HG03571 (cell line): Measurements from ENCODE around the gene EN1.

Experiments
- ATAC-seq: cut with Tn5 transposase; IDR thresholded peaks from one replicate; pipeline ENCODE4 v1.9.1; 2021; ENCODE audit not compliant: unreplicated experiment

Gene EN1

GRCh38 chr2:118844261-118845004 is 3.0 kb downstream of the EN1 start:
- ATAC-seq = no peak

- no peak for ATAC-seq
Measured at GRCh38 chr2:118843483-118844132, 3.8 kb downstream of the EN1 start.

GRCh38 chr2:118842661-118843482 is 4.6 kb downstream of the EN1 start:
- ATAC-seq = no peak

- no peak for ATAC-seq
Measured at GRCh38 chr2:118841828-118842461, 5.5 kb downstream of the EN1 start.

- no peak for ATAC-seq
Measured at GRCh38 chr2:118841450-118841827, 6.0 kb downstream of the EN1 start.

DNA sequence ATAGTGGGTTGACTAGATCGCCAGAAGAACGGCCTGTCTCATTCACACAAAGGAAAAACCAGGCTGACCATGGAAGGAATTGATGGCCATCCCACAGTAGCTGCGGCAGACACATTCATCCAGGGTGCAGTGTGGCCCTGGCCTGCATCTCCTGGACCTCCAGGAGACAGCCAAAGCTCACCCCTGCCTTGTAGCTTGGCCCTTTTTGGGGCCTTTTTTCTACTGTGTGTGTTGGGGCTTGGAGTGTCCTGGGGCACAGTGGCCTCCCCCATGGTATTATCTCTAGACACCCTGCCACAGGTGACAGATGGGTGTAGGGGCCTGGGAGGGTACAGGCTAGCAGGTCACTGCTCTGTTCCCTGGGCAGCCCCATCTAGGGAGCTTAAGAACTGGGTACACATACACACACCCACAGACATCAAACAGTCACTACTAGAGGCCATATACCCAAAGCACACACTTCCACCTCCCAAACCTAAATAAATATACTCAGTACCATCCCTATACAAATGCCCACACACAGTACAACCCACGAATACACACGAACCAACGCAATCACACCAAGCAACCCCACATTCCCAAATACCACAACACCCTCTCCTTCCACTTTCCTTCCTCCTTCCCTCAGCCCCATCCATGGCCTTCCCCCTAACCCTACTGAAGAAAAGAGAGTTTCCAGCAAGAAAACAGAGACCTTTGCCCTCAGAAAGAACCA is 8.6 kb downstream of the EN1 start:
- ATAC-seq = no peak

GRCh38 chr2:118837621-118838020 is 9.8 kb downstream of the EN1 start:
- ATAC-seq = no peak

- no peak for ATAC-seq
Measured at GRCh38 chr2:118837067-118837466, 10.4 kb downstream of the EN1 start.

- ATAC-seq = no peak
Measured at GRCh38 chr2:118836411-118836930, 11.0 kb downstream of the EN1 start.

DNA sequence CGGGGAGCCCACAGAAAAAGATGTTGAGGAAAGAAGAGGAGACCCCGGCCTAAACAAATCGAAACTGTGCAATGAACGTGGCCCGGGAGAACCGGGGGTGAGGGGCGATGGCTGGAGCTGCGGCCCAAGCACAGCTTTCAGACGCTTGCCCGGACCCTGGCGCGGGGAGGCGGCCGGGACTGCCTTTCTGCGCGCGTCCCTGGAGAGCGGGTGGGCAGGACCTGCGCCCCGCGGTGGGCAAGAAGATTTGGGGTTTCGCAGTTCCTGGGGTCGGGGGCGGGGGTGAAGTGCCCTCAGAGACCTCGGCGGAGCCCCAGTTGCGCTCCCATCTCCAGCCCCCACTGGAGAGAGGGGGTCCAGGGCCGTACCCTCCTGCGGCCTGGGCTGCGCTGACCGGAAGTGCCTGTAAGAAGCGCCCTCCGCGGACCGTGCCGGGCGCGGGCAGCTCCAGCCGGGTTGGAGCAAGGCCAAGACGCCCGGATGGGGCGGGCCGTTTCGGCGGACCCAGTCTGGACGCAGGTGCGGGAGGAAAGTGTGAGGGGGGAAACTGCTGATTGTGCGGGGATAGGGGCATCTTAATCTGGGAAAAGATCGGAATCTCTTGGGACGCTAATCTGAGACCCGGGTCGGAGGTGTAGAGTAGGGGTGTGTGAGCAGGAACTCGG is 11.6 kb downstream of the EN1 start:
- ATAC-seq = no peak

GRCh38 chr2:118834901-118835745 is 12.3 kb downstream of the EN1 start:
- no peak for ATAC-seq

DNA sequence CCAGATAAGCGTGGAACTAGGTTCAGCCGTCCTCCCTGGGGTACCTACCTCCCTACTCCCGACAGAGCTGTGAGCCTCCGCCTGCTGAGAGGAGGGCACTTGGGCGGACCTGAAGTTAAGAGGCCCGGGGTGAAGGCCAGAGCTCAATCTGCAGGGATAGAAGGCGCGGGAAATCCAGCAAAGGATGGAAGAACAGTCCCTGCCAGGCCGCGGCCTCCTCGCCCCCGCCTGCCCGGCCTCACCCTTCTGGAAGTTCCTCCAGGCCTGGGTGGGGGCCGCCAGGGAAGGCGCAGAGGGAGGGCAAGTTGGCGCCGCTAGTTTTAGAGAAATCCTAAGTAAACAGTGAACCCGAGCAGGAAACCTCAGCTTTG is 13.0 kb downstream of the EN1 start:
- no peak for ATAC-seq

- no peak for ATAC-seq
Measured at GRCh38 chr2:118833716-118834439, 13.6 kb downstream of the EN1 start.

- no peak for ATAC-seq
Measured at GRCh38 chr2:118832791-118833715, 14.4 kb downstream of the EN1 start.

DNA sequence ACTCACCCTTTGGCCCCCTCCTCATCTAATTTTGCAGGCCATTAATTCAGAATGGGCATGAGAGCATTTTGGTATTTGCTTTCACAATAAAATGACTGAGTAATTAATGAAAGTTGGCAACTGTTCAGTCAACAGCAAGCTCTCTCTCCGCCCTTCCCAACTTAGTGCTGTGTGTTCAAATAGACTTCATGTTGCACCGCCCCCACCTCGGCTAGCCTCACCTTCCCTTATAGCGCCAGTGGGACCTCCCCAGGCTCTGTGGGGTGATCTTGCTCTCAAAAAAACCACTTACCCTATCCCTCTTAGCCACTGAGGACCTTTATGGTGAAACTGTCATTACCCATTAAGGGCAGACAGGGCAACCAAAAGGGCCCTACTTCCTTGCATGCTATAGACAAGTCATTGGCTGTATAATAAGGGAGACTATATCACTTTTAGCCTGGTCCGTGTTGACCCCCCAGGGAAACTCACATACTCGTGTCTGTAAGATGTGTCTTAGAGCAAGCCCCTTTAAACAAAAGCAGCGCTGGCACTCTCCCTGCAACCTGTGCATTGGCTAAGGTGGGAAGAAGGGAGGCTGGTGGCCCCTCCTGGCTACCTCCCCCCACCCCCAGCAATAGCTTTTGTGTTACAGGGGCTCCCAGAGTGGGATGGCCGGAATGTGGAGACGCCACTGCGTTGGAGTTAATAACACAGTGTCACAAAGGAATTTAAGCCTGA is 15.2 kb downstream of the EN1 start:
- no peak for ATAC-seq

- ATAC-seq = no peak
Measured at GRCh38 chr2:118830881-118831280, 16.6 kb downstream of the EN1 start.

DNA sequence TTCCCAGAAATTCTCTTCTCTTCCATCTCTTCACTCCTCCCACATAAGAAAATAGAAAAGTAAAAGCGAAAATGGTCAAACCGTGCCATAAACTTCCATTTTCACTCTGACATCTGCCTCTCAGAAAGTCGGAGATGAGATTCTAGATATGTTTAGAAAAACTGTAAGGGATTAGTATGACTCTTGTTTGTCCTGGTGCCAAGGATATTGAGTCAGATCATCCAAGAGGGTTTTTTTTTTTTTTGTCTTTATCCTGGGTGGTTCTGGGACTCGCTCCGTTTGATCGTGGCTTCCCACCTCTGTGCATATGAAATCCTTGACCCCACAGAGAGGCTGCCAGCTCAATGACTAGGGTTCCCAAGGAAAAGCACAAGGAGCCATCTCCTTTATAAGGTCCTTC is 17.3 kb downstream of the EN1 start:
- no peak for ATAC-seq
